H1 (cell line): ENCODE data around the gene VOPP1. TPM values are rescaled to one million over a fixed set of nuclear protein-coding genes. Genes with fewer than 3 reads are reported as not detected.

ENCODE experiments used
- CTCF ChIA-PET: fragments of 300-600 bp; sonication (Branson Sonifier 250); formaldehyde crosslinking; loops from one replicate; lab custom pipeline; 2021; ENCODE audit not compliant: partially characterized antibody; lab: Charles Lee
- POLR2A ChIA-PET: fragments of 300-600 bp; sonication (Branson Sonifier 250); formaldehyde crosslinking; loops from one replicate; lab custom pipeline; 2021; ENCODE audit warnings: inconsistent platforms; ENCODE audit not compliant: partially characterized antibody; lab: Charles Lee
- DNase-seq, 2 experiments: peaks; one replicate each; pipeline versions ENCODE4 v3.0.0 to v3.0.0-alpha.2; 2010 to 2022; ENCODE audit warnings: low spot score in 2 of 2, low read depth in 1 of 2, mixed read lengths in 1 of 2
- FAIRE-seq: peaks from 2 replicates; lab custom pipeline; 2011; peaks lifted over from hg19 to GRCh38; lab: Jason Lieb, UNC
- H2AFZ ChIP-seq: 2 replicates; pipeline ENCODE4 v1.8.1; 2012; ENCODE audit warnings: low read length, inconsistent platforms
- H2AK5ac ChIP-seq: 2 replicates; pipeline ENCODE4 v1.6.1; 2013; ENCODE audit warnings: low read depth, low read length
- H2BK120ac ChIP-seq: replicated peaks from 2 replicates; pipeline ENCODE3; 2013; ENCODE audit warnings: low read depth, low read length, inconsistent platforms
- H2BK12ac ChIP-seq: 2 replicates; pipeline ENCODE4 v1.6.1; 2013; ENCODE audit warnings: low read depth, low read length
- H2BK15ac ChIP-seq: 2 replicates; pipeline ENCODE4 v1.6.1; 2013; ENCODE audit warnings: low read length
- H2BK20ac ChIP-seq: 2 replicates; pipeline ENCODE4 v1.6.1; 2013; ENCODE audit warnings: low read length
- H2BK5ac ChIP-seq: 2 replicates; pipeline ENCODE4 v1.6.1; 2013; ENCODE audit warnings: low read depth, low read length
- H3K14ac ChIP-seq: 2 replicates; pipeline ENCODE4 v1.6.1; 2013; ENCODE audit warnings: inconsistent platforms; ENCODE audit not compliant: insufficient read length
- H3K18ac ChIP-seq: 2 replicates; pipeline ENCODE4 v1.6.1; 2013; ENCODE audit warnings: low read length; ENCODE audit errors: extremely low read depth
- H3K23ac ChIP-seq: 2 replicates; pipeline ENCODE4 v1.6.1; 2013; ENCODE audit warnings: inconsistent platforms; ENCODE audit not compliant: insufficient read length
- H3K23me2 ChIP-seq: 2 replicates; pipeline ENCODE4 v1.6.1; 2013; ENCODE audit warnings: low read depth, low read length
- H3K27ac ChIP-seq: 2 replicates; pipeline ENCODE4 v1.6.1; 2011; ENCODE audit warnings: low read depth, low read length, inconsistent platforms
- H3K27me3 ChIP-seq, 4 experiments: replicated peaks in 1 of 4; 1 replicate in 1 of 4; 2 replicates in 3 of 4; pipeline versions ENCODE4 v1.6.1 to v1.8.1; 2011 to 2013; ENCODE audit warnings: low read length in 3 of 4, mild to moderate bottlenecking in 3 of 4, inconsistent platforms in 2 of 4, mixed read lengths in 2 of 4, moderate library complexity in 1 of 4; ENCODE audit not compliant: control insufficient read depth in 3 of 4, insufficient read depth in 3 of 4; ENCODE audit errors: extremely low read depth in 1 of 4
- H3K36me3 ChIP-seq, 4 experiments: 2 replicates each; pipeline versions ENCODE4 v1.6.1 to v1.8.1; 2011 to 2013; ENCODE audit warnings: mild to moderate bottlenecking in 4 of 4, low read length in 3 of 4, moderate library complexity in 2 of 4, control low read depth in 1 of 4, inconsistent platforms in 1 of 4; ENCODE audit not compliant: insufficient read depth in 4 of 4, control insufficient read depth in 2 of 4
- H3K4ac ChIP-seq: replicated peaks from 2 replicates; pipeline ENCODE3; 2013; ENCODE audit warnings: low read length, low read depth, mixed read lengths, inconsistent platforms; ENCODE audit not compliant: insufficient read length
- H3K4me1 ChIP-seq, 4 experiments: replicated peaks in 1 of 4; 1 replicate in 1 of 4; 2 replicates in 3 of 4; pipeline versions ENCODE4 v1.6.1 to v1.8.1; 2011 to 2013; ENCODE audit warnings: low read length in 3 of 4, inconsistent platforms in 2 of 4, mixed read lengths in 1 of 4; ENCODE audit not compliant: insufficient read depth in 4 of 4, control insufficient read depth in 3 of 4
- H3K4me2 ChIP-seq, 2 experiments: 2 replicates each; pipeline versions ENCODE4 v1.6.1 to v1.8.1; 2011 to 2013; ENCODE audit warnings: low read depth in 2 of 2, low read length in 2 of 2, control low read depth in 1 of 2, inconsistent platforms in 1 of 2, mild to moderate bottlenecking in 1 of 2; ENCODE audit not compliant: insufficient read depth in 1 of 2
- H3K4me3 ChIP-seq, 4 experiments: fragments of 200-600, 300-600 bp in 1 of 4; sonication (generic), shearing (Covaris generic), sonication (Bioruptor Twin) in 1 of 4; 2 replicates each; pipeline versions ENCODE4 v1.5.1 to v1.8.1; 2011 to 2016; ENCODE audit warnings: low read length in 4 of 4, low read depth in 3 of 4, control low read depth in 2 of 4, inconsistent platforms in 2 of 4, mild to moderate bottlenecking in 2 of 4, mixed read lengths in 1 of 4, moderate library complexity in 1 of 4; ENCODE audit not compliant: insufficient read depth in 2 of 4; ENCODE audit errors: extremely low read depth in 1 of 4
- H3K56ac ChIP-seq: replicated peaks from 2 replicates; pipeline ENCODE3; 2013; ENCODE audit warnings: low read depth, mild to moderate bottlenecking, mixed read lengths, low read length, inconsistent platforms; ENCODE audit not compliant: insufficient read length
- H3K79me1 ChIP-seq: 2 replicates; pipeline ENCODE4 v1.6.1; 2013; ENCODE audit warnings: low read depth, low read length, control low read depth
- H3K79me2 ChIP-seq, 2 experiments: 2 replicates each; pipeline versions ENCODE4 v1.6.1 to v1.8.1; 2012 to 2013; ENCODE audit warnings: low read length in 2 of 2, mild to moderate bottlenecking in 2 of 2, inconsistent platforms in 1 of 2; ENCODE audit not compliant: insufficient read depth in 2 of 2, control insufficient read depth in 1 of 2
- H3K9ac ChIP-seq, 4 experiments: replicated peaks in 1 of 4; 1 replicate in 1 of 4; 2 replicates in 3 of 4; pipeline versions ENCODE4 v1.6.1 to v1.8.1; 2011 to 2013; ENCODE audit warnings: low read depth in 3 of 4, low read length in 3 of 4, control low read depth in 2 of 4, mild to moderate bottlenecking in 2 of 4, moderate library complexity in 2 of 4, inconsistent platforms in 1 of 4; ENCODE audit errors: extremely low read depth in 1 of 4
- H3K9me3 ChIP-seq, 2 experiments: 2 replicates each; pipeline versions ENCODE4 v1.6.1 to v1.8.1; 2012 to 2013; ENCODE audit warnings: mild to moderate bottlenecking in 2 of 2, moderate library complexity in 2 of 2, control low read depth in 1 of 2, inconsistent platforms in 1 of 2, low read depth in 1 of 2, low read length in 1 of 2, mixed read lengths in 1 of 2; ENCODE audit not compliant: insufficient read depth in 2 of 2
- H4K20me1 ChIP-seq, 2 experiments: replicated peaks in 1 of 2; 2 replicates each; pipeline versions ENCODE3 to v1.8.1; 2011 to 2013; ENCODE audit warnings: inconsistent platforms in 2 of 2, low read length in 2 of 2, mild to moderate bottlenecking in 1 of 2; ENCODE audit not compliant: insufficient read depth in 2 of 2, control insufficient read depth in 1 of 2
- H4K5ac ChIP-seq: 2 replicates; pipeline ENCODE4 v1.6.1; 2013; ENCODE audit warnings: low read length, low read depth, mixed read lengths, inconsistent platforms; ENCODE audit not compliant: insufficient read length
- H4K8ac ChIP-seq: 2 replicates; pipeline ENCODE4 v1.8.0; 2013; ENCODE audit warnings: mild to moderate bottlenecking, moderate library complexity, low read length, inconsistent platforms; ENCODE audit not compliant: insufficient read depth; ENCODE audit errors: extremely low read depth
- H4K91ac ChIP-seq: replicated peaks from 2 replicates; pipeline ENCODE3; 2013; ENCODE audit warnings: low read length, mixed read lengths, inconsistent platforms; ENCODE audit not compliant: insufficient read length
- BRCA1 ChIP-seq: IDR thresholded peaks from 2 replicates; pipeline ENCODE4 v1.6.1; 2012; ENCODE audit warnings: low read depth, low read length, improper control_type of control experiment
- JUN ChIP-seq: IDR thresholded peaks from 2 replicates; pipeline ENCODE4 v1.6.1; 2011; ENCODE audit warnings: low read depth, mild to moderate bottlenecking, improper control_type of control experiment, low read length
- WGBS, 2 experiments: shearing (Covaris generic) in 1 of 2; methylation state at CpG; one replicate each; pipeline versions ENCODE4 v1.1.6 to v1.1.7; 2013 to 2015; ENCODE audit warnings: low lambda C conversion rate in 2 of 2, mixed read lengths in 2 of 2, inconsistent platforms in 1 of 2, low coverage in 1 of 2, missing lambda C conversion rate in 1 of 2; ENCODE audit not compliant: insufficient replicate concordance in 2 of 2, insufficient coverage in 1 of 2, insufficient read length in 1 of 2; ENCODE audit errors: extremely low coverage in 1 of 2, missing lambda C conversion rate in 1 of 2; 5-methylcytosine and 5-hydroxymethylcytosine counted together
- polyA plus RNA-seq, 7 experiments: library from polyadenylated mRNA; depleted of rRNA in 3 of 7; stranded (reverse) in 5 of 7; unstranded in 2 of 7; fragments of >200 nt in 5 of 7; fragments of 200-250 nt in 2 of 7; gene quantifications; 1 replicate in 5 of 7; 2 replicates in 1 of 7; 4 replicates in 1 of 7; pipeline versions ENCODE4 v1.2.1 to v1.2.3, GENCODE V29; 2011 to 2013; ENCODE audit warnings: missing spikeins in 2 of 7, mixed read lengths in 2 of 7
- total RNA-seq: library from RNA; stranded (reverse); fragmentation: NEBNext Ultra II Directional; extraction: Animal tissue kit (Norgen Biotek cat#: 25700); gene quantifications from 2 replicates; pipeline ENCODE4 v1.2.1, GENCODE V29; 2021
- TF ChIP-seq, protein P1 (sequence below): IDR thresholded peaks from 2 replicates; pipeline ENCODE4 v1.6.1; 2012; ENCODE audit warnings: inconsistent platforms

The VOPP1 gene
- total and polyA plus RNA-seq, 2 of the 8 experiments (the other 6 are each of a cell fraction or from before 2014, with no cell fraction given), result 44.7 to 83.0 TPM

DNA sequence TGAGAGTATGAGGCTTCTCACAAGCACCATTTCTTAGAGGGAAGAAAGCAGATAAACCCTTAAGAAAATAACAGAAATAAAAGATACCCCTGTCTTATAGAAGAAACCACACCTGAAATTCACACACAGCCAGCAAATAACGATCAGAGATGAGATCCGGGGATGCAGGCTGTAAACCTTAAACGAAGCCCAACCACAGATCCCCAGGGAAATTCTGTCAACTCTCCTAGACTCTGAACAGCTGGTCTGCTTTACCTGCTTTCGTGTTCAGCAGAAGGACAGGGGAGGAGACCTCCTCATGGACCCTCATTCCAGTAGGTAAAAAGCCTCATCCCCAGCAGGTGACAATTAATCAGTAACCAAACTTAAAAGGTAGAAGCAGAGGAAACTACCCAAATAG, 45.0 kb downstream of the VOPP1 start:
- Histone ChIP-seq H3K79me2 (peaks cover 0 to 77% of the 10 kb centered on the region in 2 experiments; a peak in 3 of 4 replicates), H2BK5ac (no peak overlapping the region), H2BK20ac (no peak overlapping the region), H2AFZ (no peak overlapping the region), H3K4me3 (no peak overlapping the region; a peak in 1 of 8 replicates), H3K9me3 (no peaks in the 10 kb centered on the region), H2AK5ac (no peak overlapping the region), H2BK12ac (no peak overlapping the region), H3K14ac (no peak overlapping the region), H3K4ac (no peak overlapping the region), H3K27me3 (no peaks in the 10 kb centered on the region), H2BK15ac (no peak overlapping the region), H4K5ac (no peak overlapping the region), H3K27ac (no peak overlapping the region), H3K4me2 (no peak overlapping the region), H3K36me3 (no peaks in the 10 kb centered on the region), H4K20me1 (peaks cover 17 to 21% of the 10 kb centered on the region in 2 experiments), H3K56ac (no peak overlapping the region), H3K18ac (no peak overlapping the region), H3K9ac (no peak overlapping the region), H3K4me1 (peaks cover 0 to 18% (median 9%) of the 10 kb centered on the region in 4 experiments), H3K23ac (no peak overlapping the region), H3K79me1 (peaks cover 9% of the 10 kb centered on the region), H4K8ac (no peak overlapping the region), H3K23me2 (no peaks in the 10 kb centered on the region), H2BK120ac (no peak overlapping the region), H4K91ac (no peak overlapping the region)
- FAIRE-seq (no peak), DNase-seq (no peak)
- no peak for TF ChIP-seq BRCA1
- TF ChIP-seq, protein P1, sequence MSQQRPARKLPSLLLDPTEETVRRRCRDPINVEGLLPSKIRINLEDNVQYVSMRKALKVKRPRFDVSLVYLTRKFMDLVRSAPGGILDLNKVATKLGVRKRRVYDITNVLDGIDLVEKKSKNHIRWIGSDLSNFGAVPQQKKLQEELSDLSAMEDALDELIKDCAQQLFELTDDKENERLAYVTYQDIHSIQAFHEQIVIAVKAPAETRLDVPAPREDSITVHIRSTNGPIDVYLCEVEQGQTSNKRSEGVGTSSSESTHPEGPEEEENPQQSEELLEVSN, result no peak
- no peak for TF ChIP-seq JUN
- POLR2A ChIA-PET, result no interaction called here
- CTCF ChIA-PET, result no interaction called here
- WGBS, 2 experiments, result 60% methylated on average over 4 of the region's 4 CpGs; no CpG with 5 or more reads in 1 of the 2 experiments
